ENCODE data around the gene DACT1.
"Not testable (repeated sequence)": the region's sequence is repeated elsewhere in the genome, so short reads cannot be mapped to it uniquely, and the experiment has no call there.

The DACT1 gene, protein sequence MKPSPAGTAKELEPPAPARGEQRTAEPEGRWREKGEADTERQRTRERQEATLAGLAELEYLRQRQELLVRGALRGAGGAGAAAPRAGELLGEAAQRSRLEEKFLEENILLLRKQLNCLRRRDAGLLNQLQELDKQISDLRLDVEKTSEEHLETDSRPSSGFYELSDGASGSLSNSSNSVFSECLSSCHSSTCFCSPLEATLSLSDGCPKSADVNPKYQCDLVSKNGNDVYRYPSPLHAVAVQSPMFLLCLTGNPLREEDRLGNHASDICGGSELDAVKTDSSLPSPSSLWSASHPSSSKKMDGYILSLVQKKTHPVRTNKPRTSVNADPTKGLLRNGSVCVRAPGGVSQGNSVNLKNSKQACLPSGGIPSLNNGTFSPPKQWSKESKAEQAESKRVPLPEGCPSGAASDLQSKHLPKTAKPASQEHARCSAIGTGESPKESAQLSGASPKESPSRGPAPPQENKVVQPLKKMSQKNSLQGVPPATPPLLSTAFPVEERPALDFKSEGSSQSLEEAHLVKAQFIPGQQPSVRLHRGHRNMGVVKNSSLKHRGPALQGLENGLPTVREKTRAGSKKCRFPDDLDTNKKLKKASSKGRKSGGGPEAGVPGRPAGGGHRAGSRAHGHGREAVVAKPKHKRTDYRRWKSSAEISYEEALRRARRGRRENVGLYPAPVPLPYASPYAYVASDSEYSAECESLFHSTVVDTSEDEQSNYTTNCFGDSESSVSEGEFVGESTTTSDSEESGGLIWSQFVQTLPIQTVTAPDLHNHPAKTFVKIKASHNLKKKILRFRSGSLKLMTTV

DNA sequence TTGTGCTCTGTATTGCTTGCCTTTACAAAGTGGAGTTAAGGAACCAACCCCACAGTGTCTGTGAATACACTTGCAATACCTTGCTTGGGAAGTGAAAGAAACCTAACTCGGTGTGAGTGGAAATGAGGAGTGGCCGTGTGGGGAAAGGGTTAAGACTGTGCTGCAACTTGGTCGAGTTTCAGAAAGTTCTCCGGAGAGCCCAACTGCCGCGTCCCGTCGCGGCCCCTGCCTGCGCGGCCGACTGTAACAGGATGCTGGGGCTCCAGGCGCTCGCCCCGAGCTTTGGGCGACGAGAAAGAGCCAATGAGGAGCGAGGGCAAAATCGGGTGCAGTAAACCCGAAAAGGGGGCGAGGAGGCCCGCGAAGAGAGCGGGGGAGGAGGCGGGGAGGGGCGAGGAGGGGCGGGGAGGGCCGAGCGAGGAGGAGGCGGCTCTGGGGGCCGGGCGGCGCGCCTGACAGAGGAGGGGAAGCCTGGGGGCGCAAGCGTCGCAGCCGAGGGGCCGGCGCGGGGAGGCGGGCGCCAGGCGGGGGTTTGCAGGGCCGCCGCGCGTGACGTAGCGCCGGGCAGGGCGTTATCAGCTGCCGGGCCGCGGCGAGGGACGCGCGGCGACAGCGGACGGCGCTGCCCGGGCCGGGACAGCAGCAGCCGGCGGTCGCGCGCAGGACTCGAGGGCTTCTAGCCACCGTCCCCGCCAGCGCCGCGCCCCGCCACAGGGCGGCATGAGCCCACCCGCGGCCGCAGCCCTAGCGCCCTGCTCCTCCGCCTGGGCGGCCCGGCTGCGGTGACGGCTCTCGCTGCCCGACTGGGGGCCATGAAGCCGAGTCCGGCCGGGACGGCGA is at the start of gene DACT1:
DACT1 (plus strand) TSS at position 572 of the 840 bp plus-strand sequence; CDS start at position 813, 241 bp downstream.
- no peak for DNase-seq (ENCODE audit: extremely low read depth in 1 of 2, low read depth in 1 of 2)

DNA sequence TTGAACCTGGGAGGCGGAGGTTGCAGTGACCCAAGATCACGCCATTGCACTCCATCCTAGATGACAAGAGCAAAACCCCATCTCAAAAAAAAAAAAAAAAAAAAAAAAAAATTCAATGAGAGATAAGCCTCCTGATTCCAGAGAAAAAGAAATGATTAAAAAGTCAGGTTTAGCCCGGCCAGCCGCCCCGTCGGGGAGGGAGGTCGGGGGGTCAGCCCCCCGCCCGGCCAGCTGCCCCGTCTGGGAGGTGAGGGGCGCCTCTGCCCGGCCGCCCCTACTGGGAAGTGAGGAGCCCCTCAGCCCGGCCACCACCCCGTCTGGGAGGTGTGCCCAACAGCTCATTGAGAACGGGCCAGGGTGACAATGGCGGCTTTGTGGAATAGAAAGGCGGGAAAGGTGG is 49.4 kb upstream of the DACT1 start:
- not testable (repeated sequence) for DNase-seq (ENCODE audit: extremely low read depth in 1 of 2, low read depth in 1 of 2)

GRCh38 chr14:58593977-58594376 is 43.8 kb upstream of the DACT1 start:
- no peak for DNase-seq (ENCODE audit: extremely low read depth in 1 of 2, low read depth in 1 of 2)

DNA sequence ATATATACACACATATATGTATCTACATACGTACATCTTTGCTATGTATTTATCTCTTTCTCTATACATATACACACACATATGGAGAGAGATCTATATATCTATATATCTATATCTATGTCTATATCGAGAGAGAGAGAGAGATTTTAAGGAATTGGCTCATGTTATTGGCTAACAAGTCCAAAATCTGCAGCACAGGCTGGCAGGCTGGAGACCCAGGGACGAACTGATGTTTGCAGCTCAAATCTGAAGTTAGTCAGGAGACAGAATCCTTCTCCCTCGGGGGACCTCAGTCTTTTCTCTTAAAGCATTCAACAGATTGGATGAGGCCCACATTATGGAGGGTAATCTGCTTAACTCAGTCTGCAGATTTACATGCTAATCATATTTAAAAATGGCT is 40.7 kb upstream of the DACT1 start:
- no peak for DNase-seq (ENCODE audit: extremely low read depth in 1 of 2, low read depth in 1 of 2)

- no peak for DNase-seq (ENCODE audit: extremely low read depth in 1 of 2, low read depth in 1 of 2)
These were observed 39.5 kb upstream of the DACT1 start for GRCh38 chr14:58598028-58598803.

DNA sequence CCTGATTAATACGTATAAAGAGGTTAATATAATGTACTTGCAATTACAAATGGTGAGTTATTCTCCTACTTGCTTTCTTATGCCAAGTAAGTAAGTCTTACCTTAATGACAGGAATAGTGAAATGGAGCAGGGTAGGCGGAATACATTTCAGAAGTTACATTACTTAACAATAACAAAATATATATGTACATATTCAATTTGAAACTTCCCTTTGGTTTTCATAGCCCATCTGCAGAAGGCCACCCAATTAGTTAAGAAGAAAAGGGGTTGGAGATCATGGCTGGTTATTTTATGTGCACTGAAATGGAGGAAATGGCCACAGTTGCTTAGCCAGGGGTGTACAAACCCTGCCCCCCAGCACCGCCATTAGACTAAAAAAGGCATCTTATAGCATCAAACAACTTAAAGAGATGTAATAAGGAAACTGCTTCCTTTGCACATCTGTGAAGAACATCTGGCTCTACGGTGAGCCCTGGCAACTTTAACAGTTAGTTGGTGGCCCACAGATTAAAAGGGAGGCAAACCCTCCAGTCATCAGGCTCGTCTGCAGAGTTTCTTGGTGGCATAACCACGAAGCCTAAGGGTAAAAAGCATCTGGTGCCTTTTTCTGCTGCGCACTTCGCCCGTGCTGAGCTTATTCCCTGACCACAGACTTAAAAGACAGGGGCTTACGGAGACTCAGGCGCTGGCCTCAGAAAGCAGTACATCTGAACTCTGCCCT is 38.8 kb upstream of the DACT1 start:
- DNase-seq (ENCODE audit: extremely low read depth in 1 of 2, low read depth in 1 of 2) = no peak

GRCh38 chr14:58599707-58600106 is 38.1 kb upstream of the DACT1 start:
- no peak for DNase-seq (ENCODE audit: extremely low read depth in 1 of 2, low read depth in 1 of 2)

GRCh38 chr14:58605465-58605864 is 32.3 kb upstream of the DACT1 start:
- no peak for DNase-seq (ENCODE audit: extremely low read depth in 1 of 2, low read depth in 1 of 2)

DNA sequence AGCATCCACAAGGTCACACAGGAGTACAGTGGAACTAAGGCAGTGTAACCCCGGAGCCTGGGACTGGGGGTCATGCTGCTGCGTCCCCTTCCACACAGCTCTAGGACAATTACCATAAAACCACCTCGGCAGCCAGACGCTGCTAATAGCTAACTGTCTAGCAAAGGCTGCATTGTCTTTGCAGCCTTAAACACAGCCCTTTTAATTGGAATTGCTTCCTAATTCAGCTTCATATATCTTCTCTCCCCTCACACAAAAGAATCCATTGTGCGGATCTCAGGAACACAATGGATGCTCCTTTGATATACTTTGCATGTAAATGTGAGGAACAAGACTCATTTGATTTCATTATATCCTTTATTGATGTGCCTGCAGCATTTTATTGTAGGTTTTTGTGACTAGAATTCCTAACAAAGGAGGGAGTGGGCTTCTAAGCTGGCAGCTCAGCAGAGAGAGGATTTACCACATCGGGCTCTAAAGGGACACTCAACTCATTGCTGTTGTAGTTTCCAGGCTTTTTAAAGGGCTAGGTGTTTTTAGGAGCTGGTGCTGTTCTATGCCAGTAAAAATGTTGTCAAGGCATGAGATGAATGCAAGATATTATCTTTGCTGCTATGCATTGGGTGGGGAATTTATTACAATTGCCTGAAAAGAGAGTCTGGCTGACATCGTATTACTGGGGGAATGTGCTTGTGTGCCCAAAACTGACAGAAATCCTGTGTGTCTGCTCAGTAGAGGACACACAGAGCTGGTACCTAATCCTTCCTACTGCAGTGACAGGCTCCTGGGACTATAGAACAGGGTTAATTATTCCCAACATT is 30.4 kb upstream of the DACT1 start:
- no peak for DNase-seq (ENCODE audit: extremely low read depth in 1 of 2, low read depth in 1 of 2)

DNA sequence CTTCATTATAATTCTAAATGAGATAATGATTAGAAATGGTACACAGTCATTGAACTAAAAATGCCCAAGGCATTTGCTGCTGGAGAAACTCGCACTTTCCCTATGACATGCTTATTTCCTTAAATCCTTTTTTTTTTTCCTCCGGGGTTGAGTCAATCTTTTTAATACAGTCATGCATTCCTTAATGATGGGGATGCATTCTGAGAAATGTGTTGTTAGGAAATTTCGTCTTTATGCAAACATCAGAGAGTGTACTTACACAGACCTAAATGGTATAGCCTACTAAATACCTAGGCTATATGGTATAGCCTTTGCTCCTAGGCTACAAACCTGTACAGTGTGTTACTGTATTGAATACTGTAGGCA is 29.8 kb upstream of the DACT1 start:
- DNase-seq (ENCODE audit: extremely low read depth in 1 of 2, low read depth in 1 of 2) = no peak

- no peak for DNase-seq (ENCODE audit: extremely low read depth in 1 of 2, low read depth in 1 of 2)
These were observed 20.1 kb upstream of the DACT1 start for GRCh38 chr14:58617619-58618018.

DNA sequence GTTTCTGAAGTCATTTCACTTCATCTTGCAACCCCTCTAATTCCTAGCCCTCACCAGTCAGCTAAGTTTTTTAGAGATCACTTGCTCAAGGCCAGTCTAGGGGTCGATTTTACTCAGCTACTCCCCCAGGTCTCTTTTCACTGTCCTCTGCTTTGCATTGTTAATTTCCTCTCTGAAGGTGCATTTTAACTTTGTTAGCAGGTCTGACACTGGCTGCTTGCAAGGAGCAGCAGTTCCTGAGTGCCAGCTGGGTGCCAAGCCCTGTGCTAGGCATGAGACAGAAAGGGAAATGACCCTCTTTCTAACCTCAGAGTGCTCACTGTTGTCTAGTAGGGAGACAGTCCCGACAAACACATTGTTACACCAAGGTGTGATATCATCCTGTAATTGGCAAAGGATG is 17.8 kb upstream of the DACT1 start:
- DNase-seq (ENCODE audit: extremely low read depth in 1 of 2, low read depth in 1 of 2) = no peak

- no peak for DNase-seq (ENCODE audit: extremely low read depth in 1 of 2, low read depth in 1 of 2)
These were observed 12.3 kb upstream of the DACT1 start for GRCh38 chr14:58625438-58625837.

DNA sequence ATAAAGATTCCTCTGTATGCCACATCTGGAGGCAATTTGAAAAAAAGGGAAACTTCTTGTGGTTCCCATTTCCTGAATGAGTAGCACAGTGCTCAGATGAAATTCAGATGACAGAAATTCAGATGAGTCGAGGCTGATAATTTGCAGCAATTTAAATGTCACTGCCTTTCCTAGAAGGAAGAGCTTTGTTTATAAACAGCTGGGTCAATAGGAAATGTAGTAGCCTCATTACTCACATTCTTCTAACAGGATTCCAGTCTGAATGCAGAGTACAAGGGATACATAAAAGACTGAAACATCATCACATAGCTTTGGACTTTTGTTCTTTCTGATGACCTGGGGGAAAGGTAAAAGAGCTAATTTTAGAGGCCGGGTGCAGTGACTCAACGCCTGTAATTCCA is 11.3 kb upstream of the DACT1 start:
- no peak for DNase-seq (ENCODE audit: extremely low read depth in 1 of 2, low read depth in 1 of 2)

GRCh38 chr14:58628406-58628805 is 9.4 kb upstream of the DACT1 start:
- DNase-seq (ENCODE audit: extremely low read depth in 1 of 2, low read depth in 1 of 2) = no peak

DNA sequence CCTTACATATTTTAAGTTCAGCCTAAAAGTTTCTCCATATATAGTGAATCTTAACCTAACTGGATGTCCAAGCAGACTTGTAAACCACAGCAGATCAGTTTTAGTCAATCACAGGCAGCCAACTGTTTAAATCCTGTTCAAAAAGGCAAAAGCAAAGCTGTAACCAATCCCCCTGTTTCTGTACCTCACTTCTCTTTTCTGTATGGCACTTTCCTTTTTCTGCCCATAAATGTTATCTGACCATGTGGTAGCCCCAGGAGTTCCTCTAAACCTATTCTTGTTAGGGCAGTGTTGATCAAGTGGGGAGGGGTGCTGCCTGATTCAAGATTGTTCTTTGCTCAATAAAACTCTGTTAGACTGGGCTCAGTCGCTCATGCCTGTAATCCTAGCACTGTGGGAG is 8.5 kb upstream of the DACT1 start:
- DNase-seq (ENCODE audit: extremely low read depth in 1 of 2, low read depth in 1 of 2) = no peak

GRCh38 chr14:58631732-58632131 is 6.0 kb upstream of the DACT1 start:
- DNase-seq (ENCODE audit: extremely low read depth in 1 of 2, low read depth in 1 of 2) = no peak

- no peak for DNase-seq (ENCODE audit: extremely low read depth in 1 of 2, low read depth in 1 of 2)
These were observed 3.9 kb upstream of the DACT1 start for GRCh38 chr14:58633831-58634230.
